ENCODE measurements around the gene FGFRL1.

FGFRL1 gene

GRCh38 chr4:1006856-1007255, 4.6 kb upstream of the FGFRL1 start:
- DNase-seq (ENCODE audit: low spot score), result no peak

- DNase-seq (ENCODE audit: low spot score), result no peak
These were observed 2.4 kb upstream of the FGFRL1 start for GRCh38 chr4:1008840-1009541.

- DNase-seq (ENCODE audit: low spot score), result no peak
These were observed 1.7 kb upstream of the FGFRL1 start for GRCh38 chr4:1009542-1010394.

GRCh38 chr4:1010395-1011021, 918 bp upstream of the FGFRL1 start:
- no peak for DNase-seq (ENCODE audit: low spot score)

GRCh38 chr4:1011666-1012033, 224 bp downstream of the FGFRL1 start:
- no peak for DNase-seq (ENCODE audit: low spot score)

- no peak for DNase-seq (ENCODE audit: low spot score)
These were observed 761 bp downstream of the FGFRL1 start for GRCh38 chr4:1012034-1012739.

GRCh38 chr4:1013225-1014073, 2.0 kb downstream of the FGFRL1 start:
- no peak for DNase-seq (ENCODE audit: low spot score)

- no peak for DNase-seq (ENCODE audit: low spot score)
These were observed 3.1 kb downstream of the FGFRL1 start for GRCh38 chr4:1014291-1015167.

- DNase-seq (ENCODE audit: low spot score), result no peak
These were observed 3.8 kb downstream of the FGFRL1 start for GRCh38 chr4:1015179-1015578.

- no peak for DNase-seq (ENCODE audit: low spot score)
These were observed 4.3 kb downstream of the FGFRL1 start for GRCh38 chr4:1015746-1016145.

- no peak for DNase-seq (ENCODE audit: low spot score)
These were observed 5.8 kb downstream of the FGFRL1 start for GRCh38 chr4:1017211-1017610.

- DNase-seq (ENCODE audit: low spot score), result no peak
These were observed 6.3 kb downstream of the FGFRL1 start for GRCh38 chr4:1017706-1018105.

GRCh38 chr4:1018147-1019020, 7.0 kb downstream of the FGFRL1 start:
- no peak for DNase-seq (ENCODE audit: low spot score)

- no peak for DNase-seq (ENCODE audit: low spot score)
These were observed 7.9 kb downstream of the FGFRL1 start for GRCh38 chr4:1019320-1019719.

GRCh38 chr4:1019729-1020470, 8.5 kb downstream of the FGFRL1 start:
- DNase-seq (ENCODE audit: low spot score), result no peak

GRCh38 chr4:1021386-1022050, 10.1 kb downstream of the FGFRL1 start:
- DNase-seq (ENCODE audit: low spot score), result no peak

- no peak for DNase-seq (ENCODE audit: low spot score)
These were observed 10.8 kb downstream of the FGFRL1 start for GRCh38 chr4:1022051-1022738.

GRCh38 chr4:1022739-1023066, 11.3 kb downstream of the FGFRL1 start:
- no peak for DNase-seq (ENCODE audit: low spot score)
